TTC549 (cell line): ENCODE data around the gene CNNM2.
"Not testable (repeated sequence)": the region's sequence is repeated elsewhere in the genome, so short reads cannot be mapped to it uniquely, and the experiment has no call there.

ENCODE experiments used
- FAIRE-seq: peaks from 2 replicates; lab custom pipeline; 2012; peaks lifted over from hg19 to GRCh38; lab: Jason Lieb, UNC

CNNM2 gene

DNA sequence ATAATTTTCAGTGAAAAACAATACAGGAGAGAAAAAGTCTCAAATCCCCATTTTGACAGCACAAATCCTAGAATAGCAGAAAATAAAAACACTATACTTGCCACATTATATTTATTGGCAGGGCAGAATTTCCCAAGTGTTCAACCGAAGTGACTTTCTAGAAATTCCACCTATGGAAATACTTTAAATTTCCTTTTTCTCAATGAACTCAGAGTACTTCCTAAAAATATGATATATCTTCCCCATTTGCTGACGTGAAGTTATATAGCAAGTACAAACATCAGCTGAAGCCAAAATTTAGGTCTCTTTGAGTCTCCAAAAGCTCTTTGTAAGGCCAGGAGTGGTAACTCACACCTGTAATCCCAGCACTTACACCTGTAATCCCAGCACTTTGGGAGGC, 191.7 kb downstream of the CNNM2 start:
- no peak for FAIRE-seq

DNA sequence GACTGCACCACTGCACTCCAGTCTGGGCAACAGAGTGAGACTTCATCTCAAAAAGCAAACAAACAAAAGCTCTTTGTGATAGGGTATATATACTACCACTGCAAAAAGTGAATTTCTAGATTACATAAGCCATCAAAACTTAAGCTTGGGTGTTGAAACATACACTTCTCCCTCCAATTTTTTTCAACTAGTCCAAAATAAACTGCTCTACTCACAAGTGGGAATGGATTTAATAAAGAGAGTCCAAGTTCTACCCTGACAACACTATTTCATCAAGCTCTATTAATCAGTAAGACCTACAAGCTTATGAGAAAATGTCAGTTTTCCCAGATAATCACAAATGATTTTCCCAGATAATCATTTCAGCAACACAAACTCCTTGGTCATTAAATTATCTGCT, 192.3 kb downstream of the CNNM2 start:
- FAIRE-seq = no peak

- no peak for FAIRE-seq
These were observed 193.2 kb downstream of the CNNM2 start for GRCh38 chr10:103111031-103111917.

- FAIRE-seq = no peak
These were observed 194.1 kb downstream of the CNNM2 start for GRCh38 chr10:103111918-103112877.

DNA sequence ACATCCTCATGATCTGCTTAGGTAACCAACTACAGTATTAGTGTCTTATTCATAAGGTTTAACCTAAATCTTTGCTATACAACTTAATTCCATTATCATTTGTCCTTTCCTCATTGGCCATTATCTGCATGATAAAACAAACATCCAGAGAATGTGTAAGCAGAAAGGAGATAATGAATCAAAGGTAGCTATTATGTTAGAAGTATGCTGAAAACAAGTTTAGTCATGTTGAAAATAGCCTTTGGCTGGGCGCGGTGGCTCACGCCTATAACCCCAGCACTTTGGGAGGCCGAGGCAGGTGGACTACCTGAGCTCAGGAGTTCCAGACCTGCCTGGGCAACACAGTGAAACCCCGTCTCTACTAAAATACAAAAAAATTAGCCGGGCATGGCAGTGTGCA, 196.8 kb downstream of the CNNM2 start:
- no peak for FAIRE-seq

DNA sequence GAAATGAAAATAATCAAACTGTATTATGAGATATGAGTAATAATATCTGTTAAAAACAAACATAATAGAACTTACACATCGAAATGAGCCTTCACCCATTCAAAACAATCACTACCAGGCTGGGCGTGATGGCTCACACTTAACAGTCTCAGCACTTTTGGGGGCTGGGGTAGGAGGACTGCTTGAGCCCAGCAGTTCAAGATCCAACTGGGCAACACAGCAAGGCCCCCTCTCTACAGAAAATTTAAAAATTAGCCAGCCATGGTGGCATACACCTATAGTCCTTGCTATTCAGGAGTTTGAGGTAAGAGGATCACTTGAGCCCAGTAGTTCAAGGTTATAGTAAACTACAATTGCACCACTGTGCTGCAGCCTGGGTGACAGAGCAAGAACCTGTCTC, 199.2 kb downstream of the CNNM2 start:
- FAIRE-seq = no peak

DNA sequence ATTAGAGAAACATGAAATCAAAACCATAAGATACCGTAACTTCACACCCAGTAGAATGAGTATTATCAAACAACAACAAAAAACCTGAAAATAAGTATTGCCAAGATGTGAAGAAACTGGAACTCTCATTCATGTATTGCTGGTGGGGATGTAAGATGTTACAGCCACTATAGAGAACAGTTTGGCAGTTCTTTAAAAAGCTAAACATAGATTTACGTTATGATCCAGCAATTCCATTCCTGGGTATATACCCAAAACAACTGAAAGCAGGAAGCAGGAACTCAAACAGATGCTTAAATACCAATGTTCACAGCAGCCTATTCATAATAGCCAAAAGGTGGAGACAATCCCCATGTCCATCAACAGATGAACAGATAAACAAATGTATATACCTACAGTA, 202.5 kb downstream of the CNNM2 start:
- no peak for FAIRE-seq

DNA sequence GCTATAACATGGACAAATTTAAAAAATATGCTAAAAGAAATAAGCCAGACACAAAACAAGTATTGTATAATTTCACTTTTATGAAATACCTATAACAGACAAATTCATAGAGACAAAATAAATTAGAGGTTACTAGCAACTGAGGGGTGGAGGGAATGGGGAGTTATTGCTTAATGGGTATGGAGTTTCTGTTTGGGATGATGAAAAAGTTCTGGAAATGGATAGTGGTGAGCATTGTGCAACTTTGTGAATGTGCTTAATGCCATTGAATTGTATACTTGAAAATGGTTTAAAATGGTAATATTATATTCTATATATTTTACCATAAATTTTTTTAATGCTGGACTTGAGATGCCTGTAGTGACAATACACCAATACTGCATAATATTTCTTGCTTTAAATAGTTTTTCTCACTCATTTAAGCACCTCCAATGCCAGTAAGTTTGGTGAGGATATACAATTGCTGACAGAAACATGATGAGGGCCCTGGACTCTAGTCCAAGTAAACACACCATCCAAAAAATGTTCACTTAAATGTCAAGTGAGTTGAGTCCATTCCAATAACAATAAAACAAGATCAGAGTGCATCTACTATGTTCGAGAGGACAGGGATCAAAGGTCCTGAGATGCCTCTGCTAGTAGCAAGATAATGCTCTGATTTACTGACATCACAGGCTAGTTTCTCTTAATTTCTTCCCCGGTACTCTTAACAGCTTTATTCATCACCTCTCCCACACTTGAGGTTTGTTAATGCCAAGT, 203.1 kb downstream of the CNNM2 start:
- FAIRE-seq = no peak

DNA sequence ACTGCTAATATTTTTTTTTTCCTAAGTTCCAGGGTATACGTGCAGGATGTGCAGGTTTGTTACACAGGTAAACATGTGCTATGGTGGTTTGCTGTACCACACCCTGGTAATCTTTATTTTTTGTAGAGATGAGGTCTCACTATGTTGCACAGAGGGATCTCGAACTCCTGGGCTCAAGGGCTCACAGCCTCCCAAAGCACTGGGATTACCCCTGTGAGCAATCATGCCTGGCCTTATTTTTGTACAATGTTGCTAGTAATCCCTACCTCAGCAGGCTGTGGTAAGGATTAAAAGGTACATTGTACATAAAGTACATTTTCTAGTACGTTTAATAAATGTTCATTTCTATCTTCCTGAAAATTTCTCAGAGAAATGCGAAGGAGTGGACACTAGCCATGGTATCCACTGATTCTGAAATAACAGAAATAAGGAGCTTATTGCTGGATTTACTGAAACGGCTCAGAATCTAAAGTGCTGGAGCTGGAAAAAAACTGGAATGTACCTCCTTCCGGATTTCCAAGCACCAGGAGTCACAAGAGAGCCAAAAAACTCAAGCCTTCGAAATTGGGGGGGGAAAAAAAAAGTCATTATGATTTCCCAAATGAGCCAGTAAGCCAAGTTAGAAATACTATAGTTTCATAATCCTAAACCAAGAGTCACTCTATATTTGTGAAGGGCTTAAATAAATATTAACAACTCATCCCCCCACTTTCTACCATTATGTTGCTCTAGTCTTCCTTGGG, 205.4 kb downstream of the CNNM2 start:
- no peak for FAIRE-seq

DNA sequence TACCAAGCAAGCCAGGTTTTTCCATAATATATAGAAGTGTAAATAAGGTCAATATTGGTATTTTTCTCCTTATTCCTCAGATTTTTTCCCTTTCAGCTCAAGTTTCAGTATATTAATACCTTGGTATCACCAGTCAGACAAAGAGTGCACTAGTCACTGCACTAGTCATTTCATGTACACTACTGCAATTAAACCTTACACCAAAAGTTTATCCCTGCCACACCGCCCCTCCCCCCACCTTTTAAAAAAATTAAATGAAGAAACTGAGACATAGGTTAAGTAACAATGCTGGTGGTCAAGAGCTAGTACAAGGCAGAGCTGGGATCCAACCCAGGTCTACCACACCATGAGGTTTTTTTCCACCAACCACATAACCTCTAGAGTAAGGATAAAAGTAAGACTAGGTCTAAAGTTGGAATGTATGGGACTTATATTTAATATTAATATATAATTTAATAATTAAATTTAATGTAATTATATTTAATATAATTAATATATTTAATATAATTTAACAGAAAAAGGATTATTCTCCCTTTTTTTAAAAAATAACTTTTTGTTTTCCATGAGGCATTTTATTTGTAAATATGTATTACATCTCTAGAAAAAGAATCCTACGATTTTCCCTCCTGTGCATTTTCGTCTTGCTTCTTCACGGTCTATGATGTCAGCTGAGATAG, 206.5 kb downstream of the CNNM2 start:
- peak; percentile 53 for FAIRE-seq

DNA sequence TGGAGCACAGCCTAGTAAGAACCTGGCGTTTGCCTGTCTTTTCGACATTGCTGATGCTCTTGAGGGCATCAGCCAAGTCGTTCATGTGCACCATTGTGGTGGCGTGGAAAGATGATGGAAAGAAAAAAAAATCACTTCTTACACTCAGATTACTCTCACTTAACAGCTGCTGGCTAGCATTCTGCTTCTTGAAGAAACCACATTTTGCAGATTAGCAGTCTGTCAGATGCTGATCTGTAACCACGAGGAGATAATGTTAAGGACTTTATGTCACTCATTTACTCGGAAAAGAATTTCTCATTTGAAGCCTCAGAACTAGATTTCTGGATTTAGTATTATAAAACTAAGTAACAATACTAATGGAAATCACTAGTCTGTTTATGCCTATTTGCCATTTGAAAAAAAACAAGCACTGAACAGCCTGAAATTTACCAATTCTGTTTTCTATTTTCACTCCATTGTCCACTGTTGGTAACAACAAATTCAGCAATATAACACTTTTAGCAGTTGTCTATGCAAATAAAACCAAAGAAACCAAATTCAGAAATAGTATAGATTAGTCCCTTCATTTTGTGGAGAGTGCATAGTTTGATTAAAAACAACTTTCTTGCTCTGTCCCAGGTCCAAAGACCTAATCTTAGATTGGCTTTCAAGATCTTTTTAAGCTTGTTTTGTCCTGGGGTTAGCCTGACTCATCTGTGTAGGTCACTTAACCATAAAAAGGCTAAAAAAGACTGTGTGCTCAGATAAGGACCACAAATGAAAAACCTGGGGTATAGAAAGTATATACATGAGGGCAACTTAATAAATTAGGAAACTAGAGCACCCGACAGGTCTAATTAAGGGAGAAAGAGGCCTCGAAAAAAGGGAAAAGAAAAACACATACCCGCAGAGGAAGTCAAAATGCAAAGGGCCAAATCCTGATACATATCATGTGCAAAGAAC, 207.5 kb downstream of the CNNM2 start:
- no peak for FAIRE-seq

DNA sequence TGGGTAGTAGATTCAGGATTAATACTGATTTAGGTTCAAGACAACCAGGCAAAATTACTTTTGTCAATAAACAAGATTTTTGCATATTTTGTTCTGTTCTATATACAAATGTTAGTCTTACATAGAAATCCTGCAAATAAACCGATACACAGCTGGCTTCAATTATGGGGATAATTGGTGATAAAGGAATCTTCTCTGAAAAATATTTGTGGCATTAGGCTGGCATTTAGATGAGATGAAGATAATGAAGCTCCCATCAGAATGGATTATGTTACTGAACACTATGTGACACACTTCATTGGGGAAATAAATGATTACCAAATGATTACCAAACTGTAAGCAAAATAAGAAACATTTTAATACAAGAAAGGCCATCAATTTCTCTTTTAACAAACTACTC, 209.1 kb downstream of the CNNM2 start:
- no peak for FAIRE-seq

DNA sequence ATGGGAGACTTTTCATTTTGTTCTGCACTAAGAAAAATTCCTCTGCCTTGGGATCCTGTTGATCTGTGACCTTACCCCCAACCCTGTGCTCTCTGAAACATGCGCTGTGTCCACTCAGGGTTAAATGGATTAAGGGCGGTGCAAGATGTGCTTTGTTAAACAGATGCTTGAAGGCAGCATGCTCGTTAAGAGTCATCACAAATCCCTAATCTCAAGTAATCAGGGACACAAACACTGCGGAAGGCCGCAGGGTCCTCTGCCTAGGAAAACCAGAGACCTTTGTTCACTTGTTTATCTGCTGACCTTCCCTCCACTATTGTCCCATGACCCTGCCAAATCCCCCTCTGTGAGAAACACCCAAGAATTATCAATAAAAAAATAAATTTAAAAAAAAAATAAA, 212.1 kb downstream of the CNNM2 start:
- FAIRE-seq = not testable (repeated sequence)

DNA sequence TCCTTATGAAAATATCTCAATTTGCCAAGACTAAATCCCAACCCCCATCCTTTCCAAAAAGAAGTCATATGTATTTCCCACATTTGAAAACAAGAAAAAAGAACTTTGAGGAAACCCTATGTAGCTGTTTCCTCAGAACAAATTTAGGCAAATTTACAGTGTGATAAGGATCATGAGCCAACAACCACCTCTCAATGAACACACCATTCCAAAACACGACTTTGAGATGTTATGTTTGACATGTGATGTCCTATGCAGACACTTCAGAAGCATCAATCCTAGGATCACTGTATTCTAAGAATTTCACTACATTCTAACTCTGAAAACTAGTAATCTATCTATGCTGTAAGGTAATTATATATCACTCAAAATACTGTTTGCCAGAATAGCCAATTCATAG, 212.8 kb downstream of the CNNM2 start:
- no peak for FAIRE-seq

- not testable (repeated sequence) for FAIRE-seq
These were observed 217.1 kb downstream of the CNNM2 start for GRCh38 chr10:103135168-103135567.

- no peak for FAIRE-seq
These were observed 221.7 kb downstream of the CNNM2 start for GRCh38 chr10:103139803-103140202.
